ENCODE results near the gene KRTAP4-4.
"Not testable (repeated sequence)": the region's sequence is repeated elsewhere in the genome, so short reads cannot be mapped to it uniquely, and the experiment has no call there.

KRTAP4-4 gene

DNA sequence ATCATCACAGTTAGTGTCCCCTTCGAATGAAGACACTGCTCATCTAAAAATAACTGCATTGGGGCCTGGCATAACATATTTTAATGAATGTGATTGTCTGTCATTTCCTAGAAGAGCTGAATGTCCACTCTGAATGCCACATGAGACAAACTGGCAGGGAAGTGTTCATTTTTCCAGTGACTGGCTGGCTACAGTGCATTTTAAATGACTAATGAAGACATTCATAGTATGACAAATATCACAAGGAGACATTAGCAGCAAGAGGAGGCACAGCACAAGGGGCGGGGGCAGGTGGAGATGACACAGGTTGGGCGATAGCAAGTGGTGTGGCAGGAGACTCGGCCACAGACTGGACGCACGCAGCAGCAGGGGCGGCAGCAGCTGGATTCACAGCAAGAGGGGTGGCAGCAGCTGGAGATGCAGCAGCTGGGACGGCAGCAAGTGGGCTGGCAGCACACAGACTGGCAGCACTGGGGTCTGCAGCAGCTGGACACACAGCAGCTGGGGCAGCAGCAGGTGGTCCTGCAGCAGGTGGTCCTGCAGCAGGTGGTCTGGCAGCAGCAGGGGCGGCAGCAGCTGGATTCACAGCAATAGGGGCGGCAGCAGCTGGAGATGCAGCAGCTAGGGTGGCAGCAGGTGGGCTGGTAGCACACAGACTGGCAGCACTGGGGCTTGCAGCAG, 11.4 kb downstream of the KRTAP4-4 start:
- DNase-seq (ENCODE audit: low spot score): not testable (repeated sequence)

DNA sequence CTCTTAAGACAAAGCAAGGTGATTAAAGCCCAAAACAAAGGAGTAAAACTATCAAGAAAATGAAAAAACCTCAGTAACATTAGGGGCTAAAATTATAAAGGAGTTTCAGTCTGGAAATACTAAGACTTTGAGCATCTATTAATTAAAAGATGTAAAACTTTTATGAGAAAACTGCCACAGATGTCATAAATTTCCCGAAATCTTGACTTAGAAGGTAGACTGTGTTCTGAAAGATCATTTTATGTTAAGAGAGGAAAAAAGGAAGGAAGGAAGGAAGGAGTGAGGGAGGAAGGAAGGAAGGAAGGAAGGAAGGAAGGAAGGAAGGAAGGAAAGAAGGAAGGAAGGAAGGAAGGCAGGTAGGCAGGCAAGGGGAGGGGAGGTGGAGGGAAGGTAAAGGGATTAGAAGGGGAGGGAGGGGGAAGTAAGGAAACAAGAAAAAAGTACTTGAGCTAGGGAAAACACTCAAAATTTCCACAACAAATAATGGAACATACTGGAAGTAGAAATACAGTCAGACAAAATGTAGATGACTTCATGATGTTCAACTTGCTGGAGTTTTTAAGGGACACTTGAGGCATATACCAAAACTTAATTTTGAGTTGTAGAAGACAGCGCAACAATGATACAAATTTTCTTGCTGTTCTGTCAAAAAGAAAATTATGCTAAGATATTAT, 12.9 kb downstream of the KRTAP4-4 start:
- DNase-seq (ENCODE audit: low spot score): no peak

DNA sequence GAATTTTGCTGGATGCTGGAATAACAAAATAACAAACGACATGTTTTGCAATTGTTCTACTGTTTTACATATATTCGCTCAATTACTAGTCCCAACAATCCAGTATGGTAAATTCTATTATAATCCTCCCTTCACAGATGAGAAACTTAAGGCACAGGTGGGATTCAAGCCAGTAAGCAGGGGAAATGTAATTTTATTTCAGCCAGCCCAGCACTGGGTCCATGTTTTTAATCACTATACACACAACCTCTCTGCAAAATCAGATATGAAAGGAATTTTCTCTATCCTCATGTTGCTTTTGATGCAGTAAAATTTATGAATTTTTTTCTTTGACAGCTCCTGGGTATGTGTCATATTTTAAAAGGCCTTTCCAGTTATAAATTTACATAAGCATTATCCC, 15.3 kb downstream of the KRTAP4-4 start:
- DNase-seq (ENCODE audit: low spot score): no peak

- DNase-seq (ENCODE audit: low spot score): no peak
Measured at GRCh38 chr17:41144846-41145245, 15.7 kb downstream of the KRTAP4-4 start.

GRCh38 chr17:41141361-41141760, 19.2 kb downstream of the KRTAP4-4 start:
- DNase-seq (ENCODE audit: low spot score): no peak

DNA sequence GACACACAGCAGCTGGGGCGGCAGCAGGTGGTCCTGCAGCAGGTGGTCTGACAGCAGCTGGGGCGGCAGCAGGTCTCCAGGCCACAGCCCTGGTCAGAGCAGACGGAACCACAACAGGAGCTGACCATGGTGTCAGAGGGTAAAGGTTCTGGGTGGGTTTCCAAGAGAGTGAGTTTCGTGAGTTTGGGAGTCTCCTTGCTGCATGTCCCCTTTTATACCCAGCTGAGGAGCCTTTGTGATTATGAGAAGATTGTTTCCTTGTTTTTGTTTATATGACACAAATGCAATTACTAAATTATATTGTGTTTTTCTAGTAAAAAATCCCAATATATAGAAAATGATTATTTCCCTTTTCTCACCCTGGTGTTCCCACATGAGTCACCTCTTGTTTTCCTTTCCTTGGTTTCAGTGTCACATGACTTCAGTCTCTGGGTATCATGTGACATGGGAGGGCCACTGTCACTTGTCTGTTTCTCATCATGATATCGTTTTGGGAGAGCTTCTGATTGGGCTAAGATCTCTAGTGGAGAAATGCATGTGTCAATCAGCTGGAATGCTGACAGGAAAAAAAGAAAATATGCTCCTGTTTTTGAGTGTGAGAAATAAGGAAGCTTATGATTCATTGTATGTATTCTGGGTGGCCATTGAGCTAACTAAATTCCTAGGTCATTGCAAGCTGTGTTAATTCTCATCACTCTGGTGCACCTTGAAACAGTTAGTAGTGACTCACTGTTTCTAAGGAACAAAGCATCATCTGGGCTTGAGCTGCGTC, 20.0 kb downstream of the KRTAP4-4 start, which contains the start of gene KRTAP4-6:
TSS of gene KRTAP4-6 (minus strand) at position 185 of the 772 bp plus-strand sequence. CDS start at position 128, 57 bp downstream.
- no peak for DNase-seq (ENCODE audit: low spot score)

GRCh38 chr17:41139865-41140264, 20.7 kb downstream of the KRTAP4-4 start:
- DNase-seq (ENCODE audit: low spot score): not testable (repeated sequence)

DNA sequence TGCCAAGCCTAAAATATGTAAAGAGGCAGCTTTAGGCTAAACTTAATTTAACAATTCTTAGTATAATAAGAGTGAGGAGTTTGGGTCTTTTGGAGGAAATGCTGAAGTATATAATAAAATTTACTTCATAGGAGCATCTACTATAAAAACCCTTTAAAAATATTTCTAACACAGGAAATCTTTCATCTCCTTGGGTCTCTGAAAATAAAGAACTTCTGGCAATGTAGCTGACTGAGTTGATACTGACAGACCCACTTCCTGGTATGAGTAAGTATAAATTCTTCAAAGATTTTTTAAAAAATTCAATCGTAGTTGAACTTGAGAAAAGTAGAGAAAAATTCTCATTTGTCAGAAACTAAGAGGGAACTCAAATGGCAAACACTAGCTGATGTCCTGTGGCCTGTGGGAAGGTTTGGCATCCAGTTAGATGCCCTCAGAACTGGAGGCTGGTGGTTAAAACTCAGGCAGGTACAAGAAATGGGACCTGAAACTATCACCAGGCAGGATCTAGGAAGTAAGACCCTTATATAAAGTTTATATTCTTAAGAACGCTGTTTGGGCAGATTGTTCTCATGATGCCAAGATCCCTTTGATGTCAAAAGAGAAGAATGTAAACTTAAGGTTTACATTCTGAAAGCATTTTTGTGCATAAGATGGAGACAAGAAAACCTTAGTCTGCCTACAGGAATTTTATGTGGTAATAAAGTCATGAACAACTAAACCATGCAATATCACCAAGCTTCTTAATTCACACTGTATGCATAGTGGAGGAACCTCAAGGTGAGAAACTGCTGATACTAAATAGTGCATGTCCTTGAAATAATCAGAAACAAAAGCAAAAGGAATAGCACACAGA, 26.4 kb downstream of the KRTAP4-4 start:
- DNase-seq (ENCODE audit: low spot score): no peak

GRCh38 chr17:41131979-41132378, 28.6 kb downstream of the KRTAP4-4 start:
- no peak for DNase-seq (ENCODE audit: low spot score)

DNA sequence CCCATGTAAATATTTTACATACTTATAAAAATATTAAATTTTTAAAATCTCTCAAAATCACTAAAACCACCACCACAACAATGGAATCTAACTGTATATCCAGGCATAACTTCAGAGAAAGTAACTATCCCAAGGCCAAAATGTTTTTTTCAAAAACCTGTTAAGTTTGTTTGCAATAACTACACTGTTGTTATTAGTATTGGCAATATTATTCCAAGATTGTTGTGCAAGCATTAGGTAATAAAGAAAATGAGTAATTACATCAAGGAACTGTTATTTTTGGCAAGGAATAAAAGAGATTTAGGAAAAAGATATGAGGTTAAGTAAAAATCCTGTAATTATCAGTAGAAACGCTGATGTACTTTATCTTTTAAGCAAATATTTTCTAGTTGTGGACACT, 33.2 kb downstream of the KRTAP4-4 start:
- DNase-seq (ENCODE audit: low spot score): no peak

DNA sequence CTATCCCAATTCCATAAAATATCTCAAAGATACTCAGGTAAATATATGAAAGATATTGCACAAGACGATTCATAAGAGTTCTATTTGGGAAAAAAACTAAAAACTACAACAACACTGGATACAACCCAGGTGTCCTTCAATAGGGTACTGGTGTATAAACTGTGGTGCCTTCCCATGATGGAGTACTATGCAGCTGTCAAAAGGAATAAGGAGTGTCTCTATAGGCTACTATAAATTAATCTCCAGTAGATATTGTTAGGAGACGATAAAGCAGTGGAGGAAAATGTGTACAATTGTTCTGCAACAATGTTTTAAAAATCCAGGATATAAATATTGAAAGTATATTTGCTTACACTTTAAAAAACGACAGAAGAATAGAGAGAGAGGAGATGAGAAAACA, 34.1 kb downstream of the KRTAP4-4 start:
- no peak for DNase-seq (ENCODE audit: low spot score)

DNA sequence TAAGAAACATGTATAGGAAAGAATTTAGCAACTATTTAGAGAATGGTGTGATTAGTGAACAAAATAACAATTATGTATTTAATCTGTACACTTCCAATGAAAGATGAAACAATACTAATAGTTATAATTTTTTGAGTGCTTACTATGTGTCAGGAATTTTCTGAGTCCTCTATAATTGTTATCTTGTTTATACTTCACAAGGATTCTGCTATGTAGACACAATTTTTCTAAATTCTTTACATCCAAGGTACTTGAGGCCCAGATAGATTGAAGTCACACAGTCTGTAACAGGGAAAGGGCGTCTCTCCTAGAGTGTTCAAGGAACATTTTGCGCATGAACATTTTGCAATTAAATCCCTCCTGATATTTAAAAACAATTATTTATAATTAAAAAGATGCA, 35.5 kb downstream of the KRTAP4-4 start:
- DNase-seq (ENCODE audit: low spot score): no peak

- not testable (repeated sequence) for DNase-seq (ENCODE audit: low spot score)
Measured at GRCh38 chr17:41123991-41124371, 36.6 kb downstream of the KRTAP4-4 start, which contains the start of gene KRTAP4-12. TSS of gene KRTAP4-12 (minus strand) at chr17:41124182. CDS start at chr17:41124122, 60 bp downstream.

DNA sequence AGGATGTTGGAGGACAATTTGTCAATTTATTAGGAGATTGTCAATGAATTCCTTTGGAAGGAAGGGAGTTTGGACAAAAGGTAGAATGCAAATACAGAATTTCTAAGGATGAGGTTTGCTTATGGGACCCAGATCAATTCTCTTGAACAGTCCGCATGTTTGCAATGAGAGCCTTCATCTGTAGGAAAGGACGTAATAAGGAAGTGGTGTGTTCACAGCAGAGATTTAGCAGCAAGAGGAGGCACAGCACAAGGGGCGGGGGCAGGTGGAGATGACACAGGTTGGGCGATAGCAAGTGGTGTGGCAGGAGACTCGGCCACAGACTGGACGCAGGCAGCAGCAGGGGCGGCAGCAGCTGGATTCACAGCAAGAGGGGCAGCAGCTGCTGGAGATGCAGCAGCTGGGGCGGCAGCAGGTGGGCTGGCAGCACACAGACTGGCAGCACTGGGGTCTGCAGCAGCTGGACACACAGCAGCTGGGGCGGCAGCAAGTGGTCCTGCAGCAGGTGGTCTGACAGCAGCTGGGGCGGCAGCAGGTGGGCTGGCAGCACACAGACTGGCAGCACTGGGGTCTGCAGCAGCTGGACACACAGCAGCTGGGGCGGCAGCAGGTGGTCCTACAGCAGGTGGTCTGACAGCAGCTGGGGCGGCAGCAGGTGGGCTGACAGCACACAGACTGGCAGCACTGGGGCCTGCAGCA, 37.1 kb downstream of the KRTAP4-4 start:
- DNase-seq (ENCODE audit: low spot score): not testable (repeated sequence)

DNA sequence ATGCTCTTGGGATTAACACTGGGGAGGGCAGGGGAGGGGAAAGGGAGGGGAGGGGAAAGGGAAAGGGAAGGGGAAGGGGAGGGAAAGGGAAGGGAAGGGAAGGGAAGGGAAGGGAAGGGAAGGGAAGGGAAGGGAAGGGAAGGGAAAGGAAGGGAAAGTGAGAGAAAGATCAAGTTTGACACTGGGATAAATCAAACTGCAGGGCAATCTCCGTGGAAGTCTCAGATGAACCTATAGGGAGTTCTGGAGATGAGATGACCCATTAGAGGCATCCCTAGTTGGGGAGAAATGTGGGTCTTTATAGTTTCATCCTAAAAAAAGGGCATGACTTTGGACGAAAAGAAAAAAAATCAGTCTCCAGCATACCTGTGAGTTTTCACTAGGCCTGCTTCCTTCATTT, 38.8 kb downstream of the KRTAP4-4 start:
- DNase-seq (ENCODE audit: low spot score): no peak

DNA sequence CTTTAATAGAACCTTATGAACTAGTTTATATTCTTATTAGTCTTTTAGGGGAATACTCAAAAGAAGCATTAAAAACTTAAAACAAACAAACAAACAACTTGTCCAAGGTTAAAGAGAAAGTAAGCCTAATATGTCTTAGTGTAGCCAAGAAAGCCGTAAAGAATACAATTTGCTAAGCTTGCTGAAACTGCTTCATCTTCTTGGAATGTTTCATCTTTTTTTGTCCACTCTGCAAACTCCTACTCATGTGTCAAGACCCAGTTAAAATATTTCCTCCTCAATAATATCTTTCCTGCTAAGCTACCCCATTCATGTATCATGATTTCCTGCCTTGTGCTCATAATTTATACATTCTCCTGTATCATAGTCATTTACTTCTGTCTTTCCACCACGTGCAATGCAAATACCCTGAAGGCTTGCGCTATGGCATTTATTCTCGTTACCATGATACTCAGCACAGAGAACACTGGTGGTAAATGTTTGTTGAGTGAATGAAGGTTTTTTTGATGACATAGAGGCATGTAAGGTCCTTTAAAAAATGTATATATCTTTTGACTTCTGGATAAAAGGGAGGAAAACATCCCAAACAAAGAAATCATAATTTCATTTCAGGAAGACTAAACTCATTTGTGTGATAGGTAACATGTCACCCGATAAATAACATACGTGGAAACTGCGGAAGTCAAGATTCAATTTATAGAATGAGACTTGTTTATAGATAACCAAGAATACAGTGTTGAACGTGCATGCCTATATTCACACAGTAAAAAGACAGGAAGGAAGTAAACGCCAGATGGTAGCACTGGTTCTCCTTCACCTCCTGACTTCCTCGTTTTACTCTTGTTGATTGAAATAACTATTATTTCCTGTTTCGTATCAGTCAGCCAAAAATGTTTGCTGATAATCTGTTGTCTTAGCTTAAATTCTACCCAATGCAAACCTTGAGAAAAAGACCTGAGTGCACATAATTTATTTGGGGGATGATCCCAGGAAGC, 40.6 kb downstream of the KRTAP4-4 start:
- DNase-seq (ENCODE audit: low spot score): peak; percentile 13

DNA sequence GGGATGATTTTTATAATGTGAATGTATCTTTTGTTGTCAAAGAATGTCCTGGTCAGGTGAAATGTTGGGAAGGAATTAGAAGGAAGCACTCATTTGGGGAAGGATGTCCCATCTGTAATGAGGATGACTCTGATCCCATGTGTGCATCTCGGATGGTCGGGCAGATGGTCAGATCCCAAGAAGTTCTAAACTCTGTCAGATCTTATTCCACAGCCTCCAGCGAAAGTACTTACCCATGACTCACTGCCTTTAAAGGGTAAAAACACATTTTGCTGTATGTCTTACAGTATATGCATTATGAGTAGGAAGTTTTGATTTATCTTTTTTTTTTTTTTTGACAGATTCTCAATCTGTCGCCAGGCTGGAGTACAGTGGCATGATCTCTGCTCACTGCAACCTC, 41.8 kb downstream of the KRTAP4-4 start:
- no peak for DNase-seq (ENCODE audit: low spot score)

GRCh38 chr17:41117846-41118386, 42.6 kb downstream of the KRTAP4-4 start, which contains the start of gene KRTAP4-11:
TSS of gene KRTAP4-11 (minus strand) at chr17:41118373. CDS start at chr17:41118315, 58 bp downstream.
- not testable (repeated sequence) for DNase-seq (ENCODE audit: low spot score)

- DNase-seq (ENCODE audit: low spot score): no peak
Measured at GRCh38 chr17:41116297-41116696, 44.3 kb downstream of the KRTAP4-4 start.

Data from CD4-positive, alpha-beta T cell treated with Interleukin-15 for 4 hours (primary cell).